Measurements from ENCODE around the gene SPCS3. TPM values are rescaled to one million over a fixed set of nuclear protein-coding genes. Genes with fewer than 3 reads are reported as not detected.

SPCS3 gene
- total and polyA plus RNA-seq, 2 of the 13 experiments (the other 11 are each of a cell fraction or from before 2014, with no cell fraction given), result 26.3 to 57.0 TPM

- TF ChIP-seq ZNF318 (CRISPR knock-in tag; IDR thresholded peaks at IDR 0.05) (no peak), PCBP2 (optimal IDR thresholded peaks at IDR 0.05; ENCODE audit: low read depth, low read length, poor library complexity, severe bottlenecking) (no peak), TERF1 (CRISPR knock-in tag; IDR thresholded peaks at IDR 0.05) (no peak), KLF6 (CRISPR knock-in tag; IDR thresholded peaks at IDR 0.05) (no peak), SOX6 (IDR thresholded peaks at IDR 0.05) (no peak), SOX6 (CRISPR knock-in tag; IDR thresholded peaks at IDR 0.05) (no peak), HNRNPL (IDR thresholded peaks at IDR 0.05; ENCODE audit: low read depth, low read length) (no peak), HOXA3 (CRISPR knock-in tag; IDR thresholded peaks at IDR 0.05) (no peak), TEAD3 (CRISPR knock-in tag; optimal IDR thresholded peaks at IDR 0.05; ENCODE audit: borderline replicate concordance) (no peak), ZNF546 (CRISPR knock-in tag; conservative IDR thresholded peaks at IDR 0.05) (no peak), HNRNPLL (IDR thresholded peaks at IDR 0.05; ENCODE audit: low read depth, low read length, poor library complexity, severe bottlenecking) (no peak), NR2F2 (IDR thresholded peaks at IDR 0.05; ENCODE audit: borderline replicate concordance, low read depth) (no peak), PCBP1 (IDR thresholded peaks at IDR 0.05; ENCODE audit: borderline replicate concordance, low read depth, low read length) (no peak), DMAP1 (CRISPR knock-in tag; IDR thresholded peaks at IDR 0.05) (0 out of 2 replicates have a peak, but pooled peaks have one; percentile 15)
- TF ChIP-seq, protein P1, sequence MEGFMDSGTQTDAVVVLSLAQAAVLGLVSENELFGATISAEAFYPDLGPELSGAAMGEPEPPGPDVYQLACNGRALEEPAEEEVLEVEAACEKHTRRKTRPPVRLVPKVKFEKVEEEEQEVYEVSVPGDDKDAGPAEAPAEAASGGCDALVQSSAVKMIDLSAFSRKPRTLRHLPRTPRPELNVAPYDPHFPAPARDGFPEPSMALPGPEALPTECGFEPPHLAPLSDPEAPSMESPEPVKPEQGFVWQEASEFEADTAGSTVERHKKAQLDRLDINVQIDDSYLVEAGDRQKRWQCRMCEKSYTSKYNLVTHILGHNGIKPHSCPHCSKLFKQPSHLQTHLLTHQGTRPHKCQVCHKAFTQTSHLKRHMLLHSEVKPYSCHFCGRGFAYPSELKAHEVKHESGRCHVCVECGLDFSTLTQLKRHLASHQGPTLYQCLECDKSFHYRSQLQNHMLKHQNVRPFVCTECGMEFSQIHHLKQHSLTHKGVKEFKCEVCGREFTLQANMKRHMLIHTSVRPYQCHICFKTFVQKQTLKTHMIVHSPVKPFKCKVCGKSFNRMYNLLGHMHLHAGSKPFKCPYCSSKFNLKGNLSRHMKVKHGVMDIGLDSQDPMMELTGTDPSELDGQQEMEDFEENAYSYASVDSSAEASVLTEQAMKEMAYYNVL (CRISPR knock-in tag; IDR thresholded peaks at IDR 0.05; ENCODE audit: borderline replicate concordance), result no peak
- TF ChIP-seq, protein P2, sequence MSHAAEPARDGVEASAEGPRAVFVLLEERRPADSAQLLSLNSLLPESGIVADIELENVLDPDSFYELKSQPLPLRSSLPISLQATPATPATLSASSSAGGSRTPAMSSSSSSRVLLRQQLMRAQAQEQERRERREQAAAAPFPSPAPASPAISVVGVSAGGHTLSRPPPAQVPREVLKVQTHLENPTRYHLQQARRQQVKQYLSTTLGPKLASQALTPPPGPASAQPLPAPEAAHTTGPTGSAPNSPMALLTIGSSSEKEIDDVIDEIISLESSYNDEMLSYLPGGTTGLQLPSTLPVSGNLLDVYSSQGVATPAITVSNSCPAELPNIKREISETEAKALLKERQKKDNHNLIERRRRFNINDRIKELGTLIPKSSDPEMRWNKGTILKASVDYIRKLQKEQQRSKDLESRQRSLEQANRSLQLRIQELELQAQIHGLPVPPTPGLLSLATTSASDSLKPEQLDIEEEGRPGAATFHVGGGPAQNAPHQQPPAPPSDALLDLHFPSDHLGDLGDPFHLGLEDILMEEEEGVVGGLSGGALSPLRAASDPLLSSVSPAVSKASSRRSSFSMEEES (CRISPR knock-in tag; IDR thresholded peaks at IDR 0.05), result 0 out of 2 replicates have a peak, but pooled peaks have one; percentile 12
These were observed 539 bp upstream of the SPCS3 start (continued) for GRCh38 chr4:176319151-176319703.

Measured in HepG2 (cell line).